HS-5 (cell line): Measurements from ENCODE around the gene FAM83D.
"Not testable (repeated sequence)": the region's sequence is repeated elsewhere in the genome, so short reads cannot be mapped to it uniquely, and the experiment has no call there.

Experiments used
- DNase-seq: peaks from one replicate; pipeline ENCODE4 v3.0.0-alpha.2; 2012; ENCODE audit warnings: low read depth

The FAM83D gene

GRCh38 chr20:38935967-38936407 lies 9.8 kb downstream of the FAM83D start:
- DNase-seq = no peak

- no peak for DNase-seq
Observed at GRCh38 chr20:38937000-38937399, 10.8 kb downstream of the FAM83D start.

- DNase-seq = no peak
Observed at GRCh38 chr20:38937978-38938473, 11.8 kb downstream of the FAM83D start.

- no peak for DNase-seq
Observed at GRCh38 chr20:38939686-38940085, 13.5 kb downstream of the FAM83D start.

- no peak for DNase-seq
Observed at GRCh38 chr20:38940644-38941043, 14.4 kb downstream of the FAM83D start.

GRCh38 chr20:38941726-38942389 lies 15.6 kb downstream of the FAM83D start:
- DNase-seq = no peak

- no peak for DNase-seq
Observed at GRCh38 chr20:38945012-38945411, 18.8 kb downstream of the FAM83D start.

- no peak for DNase-seq
Observed at GRCh38 chr20:38946836-38947235, 20.6 kb downstream of the FAM83D start.

- DNase-seq = no peak
Observed at GRCh38 chr20:38947931-38948362, 21.7 kb downstream of the FAM83D start.

GRCh38 chr20:38950254-38950653 lies 24.0 kb downstream of the FAM83D start:
- no peak for DNase-seq

- DNase-seq = no peak
Observed at GRCh38 chr20:38951611-38952010, 25.4 kb downstream of the FAM83D start.

GRCh38 chr20:38952153-38952552 lies 25.9 kb downstream of the FAM83D start:
- no peak for DNase-seq

- DNase-seq = no peak
Observed at GRCh38 chr20:38953630-38954340, 27.6 kb downstream of the FAM83D start.

- no peak for DNase-seq
Observed at GRCh38 chr20:38957235-38957876, 31.1 kb downstream of the FAM83D start.

GRCh38 chr20:38957915-38958485 lies 31.8 kb downstream of the FAM83D start:
- no peak for DNase-seq

- not testable (repeated sequence) for DNase-seq
Observed at GRCh38 chr20:38960187-38960687, 34.0 kb downstream of the FAM83D start.

GRCh38 chr20:38961530-38962043 lies 35.4 kb downstream of the FAM83D start:
- DNase-seq = peak; percentile 31

- peak; percentile 82 for DNase-seq
Observed at GRCh38 chr20:38962044-38962927, 36.1 kb downstream of the FAM83D start, which contains the start of gene DHX35. Gene DHX35 (plus strand): TSS chr20:38962344. CDS start chr20:38962368, 24 bp downstream.

- DNase-seq = no peak
Observed at GRCh38 chr20:38962928-38963401, 36.7 kb downstream of the FAM83D start.

- no peak for DNase-seq
Observed at GRCh38 chr20:38963745-38964144, 37.5 kb downstream of the FAM83D start.

GRCh38 chr20:38965264-38965663 lies 39.0 kb downstream of the FAM83D start:
- DNase-seq = no peak
